ENCODE data around the gene PPARGC1A.

DNA sequence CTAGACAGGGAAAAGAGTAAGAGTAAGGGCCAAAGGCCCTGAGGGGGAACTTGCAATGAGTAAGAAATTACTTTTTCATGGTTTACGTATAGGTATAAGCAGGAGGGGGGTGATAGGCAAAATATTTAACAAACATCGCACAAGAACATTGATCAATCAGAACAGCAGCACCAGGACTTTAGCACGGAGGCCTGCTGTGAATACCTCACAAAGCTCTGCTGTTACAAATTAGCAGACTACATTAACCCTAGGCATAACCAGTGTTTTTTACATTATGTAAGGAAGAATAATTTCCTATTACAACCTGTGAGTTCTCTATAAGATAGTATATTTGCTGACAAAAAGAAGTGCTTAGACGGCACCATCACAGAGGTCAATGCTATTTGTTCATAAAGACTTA is 44.9 kb downstream of the PPARGC1A start:
- TF ChIP-seq CTCF (IDR thresholded peaks at IDR 0.05) (no peak), POLR2A (IDR thresholded peaks at IDR 0.05) (no peak)

Measured in esophagus squamous epithelium (tissue), 4 donors.